WTC11 (cell line): Measurements from ENCODE around the gene STARD10. TPM values are rescaled to one million over a fixed set of nuclear protein-coding genes. Genes with fewer than 3 reads are reported as not detected.

ENCODE experiments used
- ATAC-seq: fragments of 200-7000 bp; cut with Tn5 transposase; 2 replicates; pipeline ENCODE4 v1.10.0; 2021; ENCODE audit warnings: mild to moderate bottlenecking, moderate library complexity
- CTCF ChIA-PET: fragments of 300-600 bp; sonication (Branson Sonifier 250); formaldehyde crosslinking; loops from one replicate; lab custom pipeline; 2021; ENCODE audit warnings: antibody characterized with exemption; lab: Charles Lee
- POLR2A ChIA-PET: fragments of 350-600 bp; sonication (Branson Sonifier 250); formaldehyde crosslinking; loops from one replicate; lab custom pipeline; 2021; ENCODE audit warnings: antibody characterized with exemption; lab: Charles Lee
- DNase-seq: peaks from one replicate; pipeline ENCODE4 v3.0.0; 2021; ENCODE audit warnings: low spot score
- H3K27ac Mint-ChIP-seq: 2 replicates; pipeline ENCODE4 v1.8.0; 2021; ENCODE audit warnings: mixed read lengths
- H3K27me3 Mint-ChIP-seq: 2 replicates; pipeline ENCODE4 v1.8.0; 2021; ENCODE audit warnings: low read depth, mild to moderate bottlenecking, moderate library complexity, mixed read lengths
- H3K36me3 Mint-ChIP-seq: 2 replicates; pipeline ENCODE4 v1.8.0; 2021; ENCODE audit warnings: mixed read lengths
- H3K4me1 Mint-ChIP-seq: 2 replicates; pipeline ENCODE4 v1.8.0; 2022; ENCODE audit warnings: mixed read lengths
- H3K4me3 Mint-ChIP-seq: 2 replicates; pipeline ENCODE4 v1.8.0; 2021; ENCODE audit warnings: mild to moderate bottlenecking, moderate library complexity, mixed read lengths
- H3K9me3 Mint-ChIP-seq: 2 replicates; pipeline ENCODE4 v1.8.0; 2021; ENCODE audit warnings: mixed read lengths
- FOXK1 ChIP-seq: sonication (generic); formaldehyde crosslinking; IDR thresholded peaks from 2 replicates; pipeline ENCODE4 v1.8.0; 2022; ENCODE audit warnings: mild to moderate bottlenecking, moderate library complexity, missing genetic modification reagents
- FOXP4 ChIP-seq: sonication (generic); formaldehyde crosslinking; IDR thresholded peaks from 2 replicates; pipeline ENCODE4 v1.8.0; 2022; ENCODE audit warnings: mild to moderate bottlenecking, missing genetic modification reagents
- HMGA2 ChIP-seq: fragments of 250-450 bp; sonication (Bioruptor Pico); IDR thresholded peaks from 2 replicates; pipeline ENCODE4 v1.4.0; 2021; ENCODE audit warnings: mild to moderate bottlenecking, moderate library complexity
- IRF1 ChIP-seq: sonication (generic); formaldehyde crosslinking; IDR thresholded peaks from 2 replicates; pipeline ENCODE4 v1.8.0; 2023; ENCODE audit warnings: missing genetic modification reagents
- IRF2 ChIP-seq: sonication (generic); formaldehyde crosslinking; IDR thresholded peaks from 2 replicates; pipeline ENCODE4 v1.8.0; 2022; ENCODE audit warnings: low read depth, missing genetic modification reagents, borderline replicate concordance
- JAZF1 ChIP-seq: fragments of 250-450 bp; sonication (Bioruptor Pico); IDR thresholded peaks from 2 replicates; pipeline ENCODE4 v1.9.0; 2021; ENCODE audit warnings: moderate library complexity, mild to moderate bottlenecking, inconsistent platforms
- KAT7 ChIP-seq: sonication (generic); formaldehyde crosslinking; IDR thresholded peaks from 2 replicates; pipeline ENCODE4 v1.8.1; 2023; ENCODE audit warnings: missing genetic modification reagents, mild to moderate bottlenecking, borderline replicate concordance
- NR1H2 ChIP-seq: sonication (generic); formaldehyde crosslinking; IDR thresholded peaks from 2 replicates; pipeline ENCODE4 v1.9.0; 2021; ENCODE audit warnings: mild to moderate bottlenecking, moderate library complexity, missing genetic modification reagents
- PREB ChIP-seq: sonication (generic); formaldehyde crosslinking; IDR thresholded peaks from 2 replicates; pipeline ENCODE4 v1.8.1; 2022; ENCODE audit warnings: mild to moderate bottlenecking, missing genetic modification reagents, moderate library complexity, borderline replicate concordance
- SOX15 ChIP-seq: fragments of 250-450 bp; sonication (Bioruptor Pico); IDR thresholded peaks from 2 replicates; pipeline ENCODE4 v1.9.0; 2021; ENCODE audit warnings: mild to moderate bottlenecking
- TCF7 ChIP-seq: sonication (generic); formaldehyde crosslinking; IDR thresholded peaks from 2 replicates; pipeline ENCODE4 v1.8.0; 2022; ENCODE audit warnings: mild to moderate bottlenecking, low read depth, missing genetic modification reagents, moderate library complexity
- ZNF263 ChIP-seq: sonication (generic); formaldehyde crosslinking; IDR thresholded peaks from 2 replicates; pipeline ENCODE4 v1.8.1; 2022; ENCODE audit warnings: low read depth, mild to moderate bottlenecking, moderate library complexity, missing genetic modification reagents
- ZNF317 ChIP-seq: sonication (generic); formaldehyde crosslinking; IDR thresholded peaks from 2 replicates; pipeline ENCODE4 v1.8.1; 2023; ENCODE audit warnings: low read depth, mild to moderate bottlenecking, moderate library complexity, missing genetic modification reagents, borderline replicate concordance
- ZSCAN18 ChIP-seq: fragments of 250-450 bp; sonication (Bioruptor Pico); IDR thresholded peaks from 2 replicates; pipeline ENCODE4 v2.1.2; 2022; ENCODE audit warnings: mild to moderate bottlenecking, moderate library complexity
- total RNA-seq: library from RNA; stranded (reverse); gene quantifications from 3 replicates; pipeline ENCODE4 v1.2.3, GENCODE V29; 2021

The STARD10 gene
- total RNA-seq, 1 experiment from 2014 or later: 32.0 TPM

GRCh38 chr11:72833811-72834493 is 40.1 kb upstream of the STARD10 start (continued):
- TF ChIP-seq PREB (CRISPR knock-in tag): no peak
- no peak for TF ChIP-seq ZSCAN18 (CRISPR knock-in tag)
- no peak for TF ChIP-seq SOX15 (CRISPR knock-in tag)
- no peak for TF ChIP-seq HMGA2 (CRISPR knock-in tag)
- no peak for TF ChIP-seq NR1H2 (CRISPR knock-in tag)
- no peak for TF ChIP-seq IRF2 (CRISPR knock-in tag)
- no peak for TF ChIP-seq JAZF1 (CRISPR knock-in tag)
- TF ChIP-seq ZNF263 (CRISPR knock-in tag): no peak

- Mint-ChIP-seq H3K36me3 (no peaks in the 10 kb centered on the region), H3K9me3 (no peaks in the 10 kb centered on the region), H3K27me3 (peaks cover 6% of the 10 kb centered on the region), H3K27ac (no peak overlapping the region), H3K4me3 (no peak overlapping the region), H3K4me1 (peaks cover 9% of the 10 kb centered on the region)
- ATAC-seq: no peak
- ChIA-PET CTCF (interaction anchor here (0.9 to 8.7 kb wide), 7 partner anchors 39 to 404 kb away, joined by 3 to 83 read pairs (median 5); partner anchors contain the start of gene STARD10), POLR2A (no interaction called here)
- TF ChIP-seq FOXK1 (CRISPR knock-in tag) (no peak), FOXP4 (CRISPR knock-in tag) (no peak)
- no peak for DNase-seq
These were observed 39.4 kb upstream of the STARD10 start for GRCh38 chr11:72833083-72833733.

GRCh38 chr11:72832301-72833082 is 38.6 kb upstream of the STARD10 start:
- peaks cover 9% of the 10 kb centered on the region for H3K4me1 Mint-ChIP-seq
- DNase-seq (no peak), ATAC-seq (no peak)
- ChIA-PET POLR2A (no interaction called here), CTCF (interaction anchor here (0.5 to 8.7 kb wide), 22 partner anchors 12 to 410 kb away, joined by 3 to 83 read pairs (median 5); partner anchors contain the start of gene STARD10)
- H3K27me3 Mint-ChIP-seq: peaks cover 6% of the 10 kb centered on the region
- no peak overlapping the region for H3K27ac Mint-ChIP-seq
- TF ChIP-seq IRF1 (CRISPR knock-in tag) (no peak), ZNF317 (CRISPR knock-in tag) (no peak), TCF7 (CRISPR knock-in tag) (no peak), KAT7 (CRISPR knock-in tag) (no peak)
- no peak overlapping the region for H3K4me3 Mint-ChIP-seq
- no peaks in the 10 kb centered on the region for H3K9me3 Mint-ChIP-seq
- no peaks in the 10 kb centered on the region for H3K36me3 Mint-ChIP-seq
